Measurements from ENCODE around the gene MEGF6.

Gene MEGF6

DNA sequence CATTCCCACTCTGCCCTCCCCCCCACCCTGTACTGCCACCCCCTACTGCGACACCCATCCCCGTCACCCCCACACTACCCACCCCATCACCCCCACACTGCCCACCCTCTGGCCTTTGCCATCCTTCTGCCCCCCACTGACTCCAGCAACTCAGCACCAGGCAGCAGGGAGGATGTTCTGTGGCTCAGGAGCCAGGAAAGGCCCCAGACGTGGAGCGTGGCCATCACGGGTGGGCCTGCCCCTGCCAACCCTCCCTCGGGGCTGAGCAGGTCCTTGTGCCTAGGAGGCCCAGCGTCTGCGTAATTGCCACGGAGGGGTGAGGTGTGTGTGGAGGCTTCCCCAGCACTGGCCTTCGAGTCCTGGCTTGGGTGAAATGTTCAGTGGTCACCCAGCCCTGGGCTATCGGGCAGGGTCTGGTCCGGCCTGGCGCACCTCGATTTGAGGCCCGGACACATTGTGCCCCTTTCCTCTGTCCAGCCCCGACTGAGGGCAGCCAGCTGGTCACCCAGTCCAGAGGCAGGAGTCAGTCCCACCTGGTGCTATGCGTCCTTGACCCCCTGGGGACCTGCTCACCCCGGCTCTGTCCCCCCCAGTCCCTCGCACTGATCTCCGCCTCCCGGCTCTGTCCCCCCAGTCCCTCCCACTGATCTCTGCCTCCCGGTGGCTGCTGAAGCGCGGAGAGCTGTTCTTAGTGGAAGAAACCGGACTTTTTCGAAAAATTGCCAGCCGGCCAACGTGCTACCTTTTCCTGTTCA, 133.9 kb downstream of the MEGF6 start:
- no peak for DNase-seq

DNA sequence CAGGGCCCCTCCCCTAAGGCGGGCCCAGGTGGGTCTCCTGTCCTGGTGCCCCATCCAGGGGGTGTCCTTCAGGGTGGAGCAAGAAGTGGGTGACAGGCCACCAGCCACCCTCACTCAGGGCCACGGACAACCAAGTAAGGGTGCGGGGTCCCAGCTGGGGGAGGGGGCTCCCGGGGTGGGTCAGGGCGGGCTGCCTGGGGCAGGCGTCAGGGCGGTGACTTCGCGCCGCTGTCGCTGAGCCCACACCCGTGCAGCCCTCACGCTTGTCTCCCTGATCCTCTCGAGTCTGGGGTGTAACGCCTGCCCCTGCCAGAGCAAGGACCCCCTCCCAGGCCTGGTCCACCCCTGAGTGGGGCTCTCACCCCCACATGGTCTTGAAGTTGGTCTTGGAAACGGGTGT, 134.6 kb downstream of the MEGF6 start:
- DNase-seq: no peak

DNA sequence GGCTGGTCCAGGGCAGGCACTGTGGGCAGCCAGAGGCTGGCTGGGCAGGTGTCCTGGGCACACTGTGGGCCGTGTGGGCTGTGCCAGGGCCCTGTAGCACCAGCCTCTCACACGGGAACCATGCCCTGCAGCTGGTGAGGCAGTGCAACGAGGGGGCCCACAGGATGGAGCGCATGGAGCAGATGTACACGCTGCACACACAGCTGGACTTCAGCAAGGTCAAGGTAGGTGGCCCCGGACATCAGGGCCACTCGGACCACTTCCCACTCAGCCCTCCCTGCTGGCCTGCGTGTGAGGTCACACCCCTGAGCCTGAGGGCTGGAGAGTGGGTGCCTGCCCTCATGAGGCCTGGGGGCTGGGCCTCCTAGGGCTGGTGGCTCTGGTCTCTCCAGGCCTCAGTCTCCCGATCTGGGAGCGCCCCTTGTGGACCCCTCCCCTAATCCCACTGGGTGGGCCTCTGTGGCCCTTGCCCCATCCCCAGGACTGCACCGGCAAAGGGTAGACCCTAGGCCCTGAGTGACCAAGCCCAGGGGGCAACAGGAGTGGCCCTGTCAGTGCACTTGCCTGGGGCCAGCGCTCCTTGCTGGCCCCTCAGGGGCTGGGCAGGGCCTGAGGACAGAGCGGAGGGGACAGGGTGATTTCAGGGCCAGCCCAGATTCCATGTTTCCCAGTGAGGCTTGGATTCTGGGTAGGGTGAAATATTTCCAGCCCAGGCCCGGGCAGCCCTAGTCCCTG, 135.3 kb downstream of the MEGF6 start:
- no peak for DNase-seq

DNA sequence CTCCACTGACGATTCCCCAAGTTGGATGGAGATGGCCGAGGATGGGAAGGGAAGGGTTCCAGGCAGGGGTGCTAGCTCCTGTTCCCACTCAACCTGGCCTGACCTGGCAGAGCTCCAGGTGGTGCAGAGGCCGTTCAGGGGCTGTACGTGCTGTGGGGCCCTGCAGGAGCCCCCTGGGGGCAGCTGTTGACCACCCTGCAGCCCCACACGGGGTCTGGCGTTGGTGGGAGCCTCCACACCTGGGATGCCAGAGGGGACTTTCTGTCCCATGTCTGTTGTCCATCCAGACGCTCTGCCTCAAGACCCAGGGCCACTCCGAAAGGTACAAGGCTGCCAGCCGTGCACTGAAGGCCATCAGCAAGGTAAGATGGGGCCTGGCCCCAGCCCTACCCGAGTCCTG, 136.9 kb downstream of the MEGF6 start:
- no peak for DNase-seq

DNA sequence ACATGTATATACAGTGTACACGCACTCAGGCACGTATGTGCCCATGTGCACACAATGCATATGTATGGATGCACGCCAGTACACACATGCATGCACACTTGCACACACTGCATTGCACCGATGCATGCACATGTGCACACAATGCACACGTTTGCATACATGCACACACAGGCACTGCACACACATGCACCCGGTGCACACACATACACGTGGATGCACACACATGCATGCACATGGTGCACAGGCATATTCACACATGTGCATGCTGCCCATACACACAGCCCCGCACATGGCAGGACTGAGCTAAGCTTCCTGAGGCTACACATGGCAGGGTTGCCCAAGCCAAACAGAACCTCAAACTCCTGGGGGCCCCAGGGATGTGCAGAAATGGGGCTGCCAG, 137.3 kb downstream of the MEGF6 start:
- no peak for DNase-seq

DNA sequence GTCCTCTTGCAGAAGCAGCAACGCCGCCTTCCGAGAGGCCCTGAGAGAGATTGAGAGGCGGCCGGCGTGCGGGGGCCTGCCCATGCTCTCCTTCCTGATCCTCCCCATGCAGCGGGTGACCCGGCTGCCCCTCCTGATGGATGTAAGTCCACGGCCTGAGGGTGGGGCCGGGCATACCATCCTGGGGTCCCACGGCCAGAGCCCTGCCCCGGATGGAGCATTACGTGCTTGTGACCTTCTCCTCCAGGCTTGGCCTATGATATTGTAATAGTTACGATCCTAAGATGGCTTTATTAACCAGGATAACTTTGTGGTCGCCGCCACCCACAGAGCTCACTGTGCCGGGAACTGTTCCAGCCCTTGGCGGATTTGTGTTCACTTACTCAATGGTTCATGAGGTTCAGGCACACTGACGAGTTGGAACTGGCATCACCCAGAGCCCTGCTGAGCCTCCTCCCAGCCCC, 137.9 kb downstream of the MEGF6 start:
- no peak for DNase-seq

DNA sequence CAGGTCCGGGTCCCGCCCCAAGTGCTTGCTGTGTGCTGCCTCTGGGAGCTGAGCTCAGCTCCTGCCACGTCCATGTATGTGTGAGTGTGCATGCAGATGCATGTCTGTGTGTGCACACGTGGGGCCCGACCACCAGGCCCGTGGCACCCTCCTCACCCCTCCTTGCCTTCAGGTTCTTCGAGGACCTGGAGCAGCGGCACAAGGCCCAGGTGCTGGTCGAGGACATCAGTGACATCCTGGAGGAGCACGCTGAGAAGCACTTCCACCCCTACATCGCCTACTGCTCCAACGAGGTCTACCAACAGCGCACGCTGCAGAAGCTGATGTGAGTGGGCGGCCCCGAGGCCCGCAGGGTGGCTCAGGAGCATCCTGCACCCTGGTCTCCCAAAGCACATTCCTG, 138.4 kb downstream of the MEGF6 start:
- DNase-seq: no peak

DNA sequence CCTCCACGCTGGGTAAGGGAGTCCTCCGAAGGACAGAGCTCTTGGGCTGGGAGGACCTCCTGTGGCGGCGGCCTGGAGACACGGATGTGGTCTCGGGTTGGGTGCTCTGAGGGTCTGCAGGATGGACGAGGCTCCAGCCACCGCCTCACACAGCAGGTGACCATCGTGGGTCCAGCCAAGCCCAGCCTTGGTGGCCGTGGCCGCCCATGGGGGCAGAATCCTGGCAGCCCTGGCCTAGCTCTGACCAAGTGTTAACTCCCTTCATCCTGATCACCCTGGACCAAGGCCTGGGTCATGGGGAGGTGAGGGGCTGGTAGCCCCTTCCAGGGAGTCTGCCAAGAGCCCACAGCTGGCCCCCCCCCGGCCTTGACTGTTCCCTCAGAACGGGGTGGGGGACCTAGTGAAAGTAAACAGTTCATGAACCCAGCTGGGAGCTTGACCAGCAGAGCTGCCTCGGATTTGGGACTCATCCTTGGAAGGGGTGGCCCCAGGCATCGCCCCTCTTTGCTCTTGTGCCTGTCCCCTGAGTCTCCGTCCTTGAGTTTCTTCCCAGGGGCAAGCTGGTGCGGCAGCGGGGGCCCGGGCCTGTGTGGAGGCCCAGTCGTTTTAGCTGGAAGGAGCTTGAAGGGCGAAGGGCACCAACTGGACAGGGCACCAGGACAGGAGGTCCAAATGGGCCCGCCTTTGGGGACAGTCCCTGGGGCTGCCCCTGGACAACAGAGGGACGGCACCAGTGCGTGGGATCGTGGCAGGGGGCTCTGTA, 139.0 kb downstream of the MEGF6 start:
- no peak for DNase-seq

DNA sequence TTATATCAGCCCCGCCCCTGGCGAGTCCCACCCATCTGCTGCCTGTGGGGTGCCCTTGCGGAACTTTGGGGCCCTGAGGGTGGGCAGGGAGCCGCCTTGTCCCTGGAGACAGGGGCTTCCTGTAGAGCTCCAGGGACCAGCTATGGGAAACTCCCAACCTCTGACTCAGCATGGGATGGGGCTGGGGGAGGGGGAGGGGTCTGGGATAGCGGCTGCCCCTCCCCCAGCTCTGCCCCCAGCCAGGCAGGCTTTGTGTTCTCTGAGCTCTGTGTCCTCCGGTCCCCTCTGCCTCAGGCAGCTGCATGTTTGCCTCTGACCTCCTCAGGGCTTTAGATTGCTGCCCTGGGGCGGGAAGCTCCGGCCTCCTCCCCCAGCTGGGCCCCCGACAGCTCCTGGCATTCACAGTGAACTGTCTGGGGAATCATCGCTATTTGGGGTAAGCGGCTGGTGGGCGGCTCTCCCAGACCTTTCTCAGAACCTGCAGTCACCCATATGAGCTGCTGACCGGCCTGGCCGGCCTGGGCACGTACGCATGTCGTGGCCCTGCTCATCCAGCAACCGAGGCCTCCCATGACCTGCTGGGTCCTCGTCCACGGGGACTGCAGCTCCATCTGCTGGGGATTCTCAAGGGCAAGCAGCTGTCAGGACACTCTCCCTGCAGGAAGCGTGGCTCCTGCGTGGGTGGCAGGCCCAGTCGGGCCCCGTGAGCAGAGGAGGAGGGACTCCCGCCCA, 139.8 kb downstream of the MEGF6 start:
- DNase-seq: no peak

DNA sequence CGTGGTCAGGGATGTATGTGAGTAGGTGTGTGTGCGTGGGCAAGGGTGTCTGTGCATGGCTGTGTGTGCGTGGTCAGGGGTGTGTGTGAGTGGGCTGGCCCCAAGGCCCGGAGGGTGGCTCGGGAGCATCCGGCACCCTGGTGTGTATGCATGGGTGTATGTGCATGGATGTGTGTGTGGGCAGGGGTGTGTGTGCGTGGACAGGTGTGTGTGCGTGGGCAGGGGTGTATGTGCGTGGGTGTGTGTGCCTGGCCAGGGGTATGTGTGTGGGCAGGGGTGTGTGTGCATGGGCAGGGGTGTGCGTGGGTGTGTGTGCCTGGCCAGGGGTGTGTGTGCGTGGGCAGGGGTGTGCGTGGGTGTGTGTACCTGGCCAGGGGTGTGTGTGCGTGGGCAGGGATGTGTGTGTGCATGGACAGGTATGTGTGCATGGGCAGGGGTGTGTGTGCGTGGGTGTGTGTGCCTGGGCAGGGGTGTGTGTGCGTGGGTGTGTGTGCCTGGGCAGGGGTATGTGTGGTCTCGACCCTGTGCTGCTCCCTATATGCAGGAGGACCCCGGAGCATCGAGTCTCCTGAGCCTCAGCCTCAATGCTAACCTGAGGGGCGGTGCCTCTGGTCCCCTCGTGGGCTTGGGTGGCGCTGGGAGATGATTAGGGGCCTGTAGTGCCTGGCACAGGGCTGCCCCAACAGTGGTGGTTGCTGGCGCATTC, 140.5 kb downstream of the MEGF6 start:
- DNase-seq: no peak

DNA sequence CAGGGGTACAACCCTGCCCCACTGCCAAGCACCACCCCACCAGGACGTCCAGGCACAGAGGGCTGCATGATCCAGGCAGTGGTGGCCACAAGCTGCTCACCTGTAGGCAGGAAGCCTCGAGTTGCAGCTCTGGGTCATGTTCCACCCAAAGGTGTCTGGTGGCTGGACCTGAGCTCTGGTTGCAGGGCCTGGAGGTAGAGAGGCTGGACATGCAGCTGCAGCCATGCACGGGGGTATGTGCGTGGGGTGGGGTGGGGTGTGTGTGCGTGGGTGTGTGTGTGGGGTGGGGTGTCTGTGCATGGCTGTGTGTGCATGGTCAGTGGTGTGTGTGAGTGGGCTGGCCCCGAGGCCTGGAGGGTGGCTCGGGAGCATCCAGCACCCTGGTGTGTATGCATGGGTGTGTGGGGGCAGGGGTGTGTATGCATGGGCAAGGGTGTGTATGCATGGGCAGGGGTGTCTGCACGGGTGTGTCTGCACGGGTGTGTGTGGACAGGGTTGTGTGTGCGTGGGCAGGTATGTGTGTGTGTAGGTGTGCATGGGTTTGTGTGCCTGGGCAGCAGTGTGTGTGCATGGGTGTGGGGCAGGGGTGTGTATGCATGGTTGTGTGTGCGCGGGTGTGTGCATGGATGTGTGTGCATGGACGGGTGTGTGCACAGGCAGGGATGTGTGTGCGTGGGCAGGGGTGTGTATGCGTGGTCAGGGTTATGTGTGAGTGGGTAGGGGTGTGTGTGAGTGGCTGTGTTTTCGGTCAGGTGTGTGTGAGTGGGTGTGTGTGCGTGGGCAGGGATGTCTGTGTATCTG, 141.3 kb downstream of the MEGF6 start:
- no peak for DNase-seq

DNA sequence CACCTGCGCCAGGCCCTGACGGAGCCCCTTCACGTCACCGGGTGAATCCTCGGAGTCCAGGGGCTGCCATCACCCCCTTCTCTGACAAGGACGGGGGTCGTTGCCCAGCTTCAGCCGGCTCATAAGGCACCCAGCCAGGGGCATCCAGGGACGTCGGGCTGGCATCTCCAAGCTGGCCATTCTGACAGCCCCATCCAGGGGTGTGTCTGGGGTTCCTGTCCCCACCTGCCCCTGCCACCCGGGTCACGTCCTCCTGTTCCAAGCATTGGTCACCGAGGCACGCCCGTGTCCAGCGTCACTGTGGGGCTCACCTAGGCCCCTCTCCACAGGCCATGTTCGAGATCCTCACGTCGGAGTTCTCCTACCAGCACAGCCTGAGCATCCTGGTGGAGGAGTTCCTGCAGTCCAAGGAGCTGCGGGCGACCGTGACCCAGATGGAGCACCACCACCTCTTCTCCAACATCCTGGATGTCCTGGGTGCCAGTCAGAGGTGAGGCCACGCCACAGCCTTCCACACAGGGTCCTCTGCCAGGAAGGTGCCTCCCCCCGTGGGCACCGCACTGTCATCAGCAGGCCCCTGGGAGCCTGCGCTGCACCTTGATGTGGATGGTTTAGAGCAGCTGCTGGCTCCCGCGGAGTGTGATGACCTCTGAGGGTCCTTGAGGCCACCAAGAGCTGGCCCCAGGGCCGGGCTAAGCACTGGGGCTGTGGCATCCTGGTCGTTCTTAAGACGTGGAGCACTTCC, 142.0 kb downstream of the MEGF6 start:
- DNase-seq: no peak

DNA sequence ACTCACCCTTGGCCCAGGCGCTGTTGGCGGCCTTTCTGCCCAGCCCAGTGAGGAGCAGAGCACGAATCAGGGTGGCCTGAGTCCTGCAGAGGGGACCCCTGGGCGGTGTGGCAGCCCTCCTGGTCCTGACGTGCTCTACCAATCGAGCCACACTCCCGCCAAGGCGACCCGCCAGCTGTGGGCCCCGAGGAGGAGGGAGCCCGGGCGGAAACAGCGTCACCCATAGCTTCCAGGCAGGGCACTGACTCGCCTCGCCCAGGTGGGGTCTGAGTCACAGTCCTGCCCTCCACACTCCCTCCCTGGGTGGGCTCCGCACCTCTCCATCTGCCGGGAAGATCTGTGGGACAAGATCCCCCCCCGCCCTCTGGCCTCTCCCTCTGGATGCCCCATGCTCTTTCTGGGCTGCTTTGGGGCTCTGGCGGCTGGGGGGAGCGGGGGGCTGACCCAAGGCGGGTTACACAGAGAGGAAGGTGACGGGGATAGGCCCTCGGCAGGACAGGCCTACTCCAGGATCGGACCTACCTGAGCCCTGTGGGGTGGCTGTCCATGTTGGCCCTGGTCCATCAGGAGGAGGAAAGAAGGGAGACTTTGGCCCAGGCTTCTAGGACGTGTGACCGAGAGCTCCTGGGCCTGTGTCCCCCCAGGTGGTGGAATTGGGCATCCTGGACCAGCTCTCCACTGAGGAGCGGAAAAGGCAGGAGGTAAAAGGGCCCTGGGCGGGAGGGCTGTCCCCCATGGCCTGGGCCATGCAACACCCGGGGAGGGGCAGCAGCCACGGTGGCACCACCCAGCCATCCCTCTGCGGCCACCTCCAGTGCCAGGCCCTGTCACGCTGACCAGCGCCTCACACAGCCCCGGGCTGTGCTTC, 142.8 kb downstream of the MEGF6 start:
- no peak for DNase-seq

DNA sequence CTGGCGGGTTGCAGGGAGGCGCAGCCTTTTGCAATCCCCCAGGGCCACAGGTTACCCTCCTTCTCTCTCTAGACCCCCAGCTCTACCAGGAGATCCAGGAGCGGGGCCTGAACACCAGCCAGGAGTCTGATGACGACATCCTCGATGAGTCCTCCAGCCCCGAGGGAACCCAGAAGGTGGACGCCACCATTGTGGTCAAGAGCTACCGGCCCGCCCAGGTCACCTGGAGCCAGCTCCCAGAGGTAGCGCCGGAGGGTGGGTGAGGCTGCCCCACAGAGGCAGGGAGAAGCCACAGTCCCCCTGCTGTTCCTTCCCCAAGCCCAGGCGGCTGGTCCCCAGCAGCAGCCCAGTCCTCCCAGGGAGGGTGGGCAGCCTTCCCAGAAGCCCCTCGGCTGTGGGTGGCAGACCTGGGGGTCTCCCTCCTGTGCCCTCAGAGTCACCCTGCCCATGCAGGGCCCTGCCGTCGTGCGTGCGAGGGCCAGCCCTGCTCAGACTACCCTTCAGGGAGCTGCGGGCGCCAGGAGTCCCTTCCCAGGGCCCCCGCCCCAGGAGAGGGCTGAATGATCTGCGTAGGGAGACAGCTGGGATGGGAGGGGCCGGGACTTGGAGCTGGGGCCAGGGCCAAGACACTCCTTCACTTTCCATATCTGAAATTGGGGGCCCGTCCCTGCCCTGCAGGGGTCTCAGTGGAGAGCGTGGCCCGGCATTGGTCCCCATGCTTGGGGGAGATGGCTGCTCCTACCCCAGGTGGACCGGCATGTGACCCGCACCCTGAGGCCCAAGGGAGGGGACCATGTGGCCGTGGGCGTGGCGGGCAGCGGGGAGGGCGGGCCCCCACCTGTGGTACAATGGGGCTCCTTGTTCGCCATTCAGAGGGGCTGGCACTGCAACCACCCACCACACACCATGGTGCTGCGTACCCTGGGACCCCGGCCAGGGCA, 143.9 kb downstream of the MEGF6 start:
- DNase-seq: no peak

DNA sequence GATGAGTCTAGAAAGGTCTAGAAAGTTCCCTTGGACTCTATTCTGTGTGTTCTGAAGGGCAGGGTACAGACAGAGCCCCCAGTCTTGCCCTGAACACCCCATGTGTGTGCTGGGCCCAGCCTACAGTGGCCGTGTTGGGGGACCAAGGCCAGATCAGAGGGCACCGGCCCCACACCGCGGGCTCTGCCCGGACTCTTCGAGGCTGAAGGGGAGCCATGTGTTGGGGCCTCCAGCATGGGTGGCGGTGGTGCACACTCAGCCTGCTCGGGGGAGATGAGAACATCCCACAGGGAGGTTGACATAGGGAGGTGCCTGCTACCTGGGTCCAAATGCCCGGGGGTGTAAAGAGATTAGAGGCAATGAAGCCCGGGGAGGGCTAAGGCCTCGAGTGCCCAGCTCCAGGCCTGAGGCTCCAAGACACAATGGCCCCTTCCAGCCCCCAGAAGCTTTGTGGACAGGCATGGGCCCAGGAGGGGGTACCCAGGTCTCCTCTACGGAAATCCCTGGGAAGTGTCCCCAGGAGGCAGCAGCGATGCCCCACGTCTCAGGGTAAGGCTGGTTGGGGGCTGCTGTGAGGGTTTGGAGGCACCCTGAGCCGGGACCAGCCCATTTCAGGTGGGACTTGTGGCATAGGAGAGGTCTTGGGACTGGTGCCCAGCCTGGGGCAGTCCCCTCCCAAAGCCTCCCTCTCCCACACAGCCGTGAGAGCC, 144.8 kb downstream of the MEGF6 start:
- DNase-seq: no peak

DNA sequence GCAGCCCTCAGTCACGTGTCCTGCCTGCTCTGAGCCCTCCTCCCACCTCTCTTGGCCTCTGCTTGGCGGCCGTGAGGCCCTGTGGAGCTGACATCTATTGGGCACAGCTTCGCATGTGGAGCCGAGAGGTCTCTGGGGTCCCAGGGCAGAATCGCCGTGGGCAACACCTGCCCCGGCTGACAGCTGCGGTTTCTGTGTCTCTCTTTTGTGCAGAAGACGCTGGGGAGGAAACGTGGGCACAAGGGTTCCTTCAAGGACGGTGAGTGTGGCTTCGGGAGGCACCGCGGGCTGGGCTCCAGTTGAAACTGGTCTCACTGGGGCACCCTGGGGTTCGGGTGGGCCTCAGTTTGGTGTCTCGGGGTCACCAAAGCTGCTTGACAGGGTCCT, 145.4 kb downstream of the MEGF6 start:
- DNase-seq: no peak

DNA sequence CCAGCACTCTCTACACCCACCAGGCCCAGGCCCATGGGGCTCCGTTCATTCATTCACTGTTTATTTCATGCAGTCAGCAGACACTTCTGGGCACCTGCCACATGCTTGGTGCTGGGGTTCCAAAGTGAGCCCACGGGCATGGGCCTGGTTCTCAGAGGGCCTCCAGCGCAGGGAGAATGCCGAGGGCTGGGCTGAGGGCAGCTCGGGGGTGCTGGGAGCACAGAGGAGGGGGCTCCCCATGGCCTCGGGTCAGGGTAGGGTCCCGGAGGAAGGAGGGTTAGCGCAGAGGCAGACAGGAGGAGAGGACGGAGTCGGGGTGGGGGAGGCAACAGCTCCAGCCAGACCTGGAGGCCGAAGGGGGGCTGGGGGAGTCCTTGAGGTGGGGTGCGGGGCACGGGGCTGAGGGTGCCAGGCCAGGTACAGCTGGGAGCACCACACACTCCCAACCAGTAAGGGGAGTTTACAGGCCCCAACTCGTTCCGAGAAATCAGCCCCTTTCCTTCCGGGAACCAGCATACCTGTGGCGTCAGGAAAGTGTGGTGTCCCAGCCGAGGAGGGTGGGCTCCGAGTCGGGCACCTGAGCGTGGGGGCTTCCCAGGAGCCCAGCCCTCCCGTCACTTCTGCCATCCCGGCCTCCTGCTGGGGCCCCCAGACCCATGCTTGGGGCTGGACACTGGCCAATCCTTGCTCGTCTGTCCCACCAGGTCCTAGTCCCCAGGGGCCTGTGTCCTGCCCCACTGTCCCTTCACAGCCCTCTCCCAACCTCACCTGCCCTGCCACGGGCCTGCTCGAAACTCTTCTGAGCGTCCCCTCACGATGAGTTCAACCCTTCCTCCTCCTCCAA, 146.0 kb downstream of the MEGF6 start:
- no peak for DNase-seq
